CD4-positive, alpha-beta memory T cell (primary cell): ENCODE data around the gene C1QTNF3. TPM values are rescaled to one million over a fixed set of nuclear protein-coding genes. Genes with fewer than 3 reads are reported as not detected.
"Not testable (repeated sequence)": the region's sequence is repeated elsewhere in the genome, so short reads cannot be mapped to it uniquely, and the experiment has no call there.

Experiments
- CTCF ChIA-PET: fragments of 350-600 bp; sonication (Branson Sonifier 250); formaldehyde crosslinking; loops from one replicate; lab custom pipeline; 2021; ENCODE audit warnings: inconsistent platforms; ENCODE audit not compliant: partially characterized antibody; lab: Charles Lee
- POLR2A ChIA-PET: fragments of 350-600 bp; sonication (Branson Sonifier 250); formaldehyde crosslinking; loops from one replicate; lab custom pipeline; 2021; ENCODE audit not compliant: partially characterized antibody; lab: Charles Lee
- DNase-seq, 5 donors: peaks; one replicate each; pipeline versions ENCODE4 v3.0.0 to v3.0.0-alpha.2; 2020 to 2022; ENCODE audit warnings: mixed read lengths in 1 of 5
- H3K27ac ChIP-seq: one replicate; pipeline ENCODE4 v1.7.0; 2013; ENCODE audit warnings: low read depth, low read length
- H3K27me3 ChIP-seq: 2 replicates; pipeline ENCODE4 v1.7.0; 2013; ENCODE audit warnings: mild to moderate bottlenecking, low read length, moderate library complexity; ENCODE audit not compliant: insufficient read depth
- H3K36me3 ChIP-seq: 2 replicates; pipeline ENCODE4 v1.7.0; 2013; ENCODE audit warnings: mild to moderate bottlenecking, low read length, moderate library complexity; ENCODE audit not compliant: insufficient read depth
- H3K4me1 ChIP-seq: 2 replicates; pipeline ENCODE4 v1.7.0; 2013; ENCODE audit warnings: mild to moderate bottlenecking, low read length, moderate library complexity; ENCODE audit not compliant: insufficient read depth
- H3K4me3 ChIP-seq, 2 donors: one replicate each; pipeline ENCODE4 v1.7.0; 2013; ENCODE audit warnings: low read length in 2 of 2, mild to moderate bottlenecking in 1 of 2
- H3K9me3 ChIP-seq, 2 donors: one replicate each; pipeline ENCODE4 v1.7.0; 2013; ENCODE audit warnings: low read length in 2 of 2, control low read depth in 1 of 2; ENCODE audit not compliant: control insufficient read depth in 1 of 2
- H3K27ac Mint-ChIP-seq, 7 donors: one replicate each; pipeline ENCODE4 v1.8.0; 2020 to 2021; ENCODE audit warnings: mixed read lengths in 7 of 7, mild to moderate bottlenecking in 6 of 7, inconsistent platforms in 3 of 7, moderate library complexity in 3 of 7
- H3K27me3 Mint-ChIP-seq, 2 donors: one replicate each; pipeline ENCODE4 v1.8.0; 2020 to 2021; ENCODE audit warnings: mixed read lengths in 2 of 2
- H3K36me3 Mint-ChIP-seq, 2 donors: one replicate each; pipeline ENCODE4 v1.8.0; 2020 to 2021; ENCODE audit warnings: mixed read lengths in 2 of 2, inconsistent platforms in 1 of 2, mild to moderate bottlenecking in 1 of 2
- H3K4me1 Mint-ChIP-seq, 4 donors: one replicate each; pipeline ENCODE4 v1.8.0; 2020 to 2021; ENCODE audit warnings: mixed read lengths in 4 of 4, mild to moderate bottlenecking in 1 of 4
- H3K4me3 Mint-ChIP-seq, 8 donors: one replicate each; pipeline ENCODE4 v1.8.0; 2020 to 2021; ENCODE audit warnings: mixed read lengths in 8 of 8, mild to moderate bottlenecking in 7 of 8, moderate library complexity in 6 of 8, inconsistent platforms in 3 of 8
- H3K9me3 Mint-ChIP-seq, 8 donors: one replicate each; pipeline ENCODE4 v1.8.0; 2020 to 2021; ENCODE audit warnings: mixed read lengths in 8 of 8, mild to moderate bottlenecking in 5 of 8, inconsistent platforms in 3 of 8, moderate library complexity in 1 of 8
- intact Hi-C: fragments of 100-400 bp; cut with micrococcal nuclease; formaldehyde crosslinking; loops from one replicate; pipeline ENCODE4 v1.15.1; 2023
- polyA plus RNA-seq, 2 donors: library from polyadenylated mRNA; unstranded; fragments of 300-500 nt; fragmentation: Illumina TruSeq; gene quantifications; one replicate each; pipeline ENCODE4 v1.2.3, GENCODE V29; 2021
- total RNA-seq, 2 experiments: library from RNA; stranded (reverse); gene quantifications; one replicate each; pipeline ENCODE4 v1.2.3, GENCODE V29; 2021

Gene C1QTNF3
- total and polyA plus RNA-seq, 4 experiments from 2014 or later, result 0.53 to 7.2 (median 7.0) TPM; not detected in 1

- intact Hi-C loops, result no loop called here
- POLR2A ChIA-PET, result no interaction called here
- no peaks in the 10 kb centered on the region for H3K4me1 Mint-ChIP-seq
Measured at GRCh38 chr5:34015120-34015822, 27.7 kb downstream of the C1QTNF3 start.

GRCh38 chr5:34014626-34015025 lies 28.4 kb downstream of the C1QTNF3 start:
- ChIA-PET CTCF (interaction anchor here (1.4 kb wide), 1 partner anchor 17 kb away, joined by 3 read pairs; no protein-coding TSS in a partner anchor), POLR2A (no interaction called here)
- Mint-ChIP-seq H3K4me3 (no peak overlapping the region), H3K27me3 (no peaks in the 10 kb centered on the region), H3K36me3 (peaks cover 2 to 6% of the 10 kb centered on the region in 2 donors), H3K4me1 (peaks cover 0 to 1% (median 0%) of the 10 kb centered on the region in 4 donors), H3K27ac (no peak overlapping the region), H3K9me3 (peaks cover 0 to 5% (median 0%) of the 10 kb centered on the region in 8 donors)
- Histone ChIP-seq H3K9me3 (no peaks in the 10 kb centered on the region), H3K36me3 (no peaks in the 10 kb centered on the region), H3K4me3 (no peak overlapping the region), H3K4me1 (no peaks in the 10 kb centered on the region), H3K27ac (no peak overlapping the region), H3K27me3 (no peaks in the 10 kb centered on the region)
- no peak for DNase-seq
- intact Hi-C loops, result no loop called here

More at GRCh38 chr5:34015120-34015822, 27.7 kb downstream of the C1QTNF3 start:
- Histone ChIP-seq H3K36me3 (no peaks in the 10 kb centered on the region), H3K4me3 (no peak overlapping the region), H3K4me1 (no peaks in the 10 kb centered on the region), H3K9me3 (no peaks in the 10 kb centered on the region), H3K27me3 (no peaks in the 10 kb centered on the region), H3K27ac (no peak overlapping the region)
- H3K27me3 Mint-ChIP-seq, result no peaks in the 10 kb centered on the region
- H3K36me3 Mint-ChIP-seq, result peaks cover 8 to 11% of the 10 kb centered on the region in 2 donors
- CTCF ChIA-PET, result interaction anchor here (0.5 to 1.4 kb wide), 2 partner anchors 13 to 18 kb away, joined by 3 read pairs; no protein-coding TSS in a partner anchor
- peaks cover 0 to 5% (median 0%) of the 10 kb centered on the region in 8 donors for H3K9me3 Mint-ChIP-seq
- no peak overlapping the region for H3K4me3 Mint-ChIP-seq
- H3K27ac Mint-ChIP-seq, result no peak overlapping the region
- no peak for DNase-seq

- no peak overlapping the region for H3K27ac Mint-ChIP-seq
- H3K9me3 ChIP-seq, result no peaks in the 10 kb centered on the region
- peaks cover 10% of the 10 kb centered on the region for H3K4me1 ChIP-seq
- H3K36me3 Mint-ChIP-seq, result no peaks in the 10 kb centered on the region
- H3K27ac ChIP-seq, result no peak overlapping the region
- intact Hi-C loops, result no loop called here
- H3K4me1 Mint-ChIP-seq, result peaks cover 4 to 12% (median 7%) of the 10 kb centered on the region in 4 donors
- CTCF ChIA-PET, result interaction anchor here (1.3 kb wide), 1 partner anchor 16 kb away, joined by 3 read pairs; no protein-coding TSS in a partner anchor
- no peaks in the 10 kb centered on the region for H3K36me3 ChIP-seq
- H3K9me3 Mint-ChIP-seq, result peaks cover 0 to 5% (median 0%) of the 10 kb centered on the region in 8 donors
- POLR2A ChIA-PET, result interaction anchor here (0.8 kb wide), 1 partner anchor 8 kb away, joined by 3 read pairs; no protein-coding TSS in a partner anchor
- no peak overlapping the region for H3K4me3 Mint-ChIP-seq
- no peaks in the 10 kb centered on the region for H3K27me3 ChIP-seq
- no peak for DNase-seq
- H3K27me3 Mint-ChIP-seq, result no peaks in the 10 kb centered on the region
- H3K4me3 ChIP-seq, result no peak overlapping the region
Measured at GRCh38 chr5:34013547-34013946, 29.5 kb downstream of the C1QTNF3 start.

- Histone ChIP-seq H3K4me3 (no peak overlapping the region), H3K36me3 (no peaks in the 10 kb centered on the region), H3K4me1 (peaks cover 13% of the 10 kb centered on the region), H3K9me3 (no peaks in the 10 kb centered on the region), H3K27ac (no peak overlapping the region), H3K27me3 (no peaks in the 10 kb centered on the region)
- CTCF ChIA-PET, result interaction anchor here (1.3 kb wide), 1 partner anchor 16 kb away, joined by 3 read pairs; no protein-coding TSS in a partner anchor
- H3K9me3 Mint-ChIP-seq, result peaks cover 0 to 5% (median 0%) of the 10 kb centered on the region in 8 donors
- intact Hi-C loops, result no loop called here
- DNase-seq, result no peak
- H3K27ac Mint-ChIP-seq, result no peak overlapping the region
- POLR2A ChIA-PET, result interaction anchor here (0.8 kb wide), 1 partner anchor 9 kb away, joined by 3 read pairs; no protein-coding TSS in a partner anchor
- peaks cover 0 to 4% of the 10 kb centered on the region in 2 donors for H3K36me3 Mint-ChIP-seq
- H3K4me3 Mint-ChIP-seq, result no peak overlapping the region
- no peaks in the 10 kb centered on the region for H3K27me3 Mint-ChIP-seq
- H3K4me1 Mint-ChIP-seq, result peaks cover 4 to 18% (median 11%) of the 10 kb centered on the region in 4 donors
Measured at GRCh38 chr5:34012791-34013190, 30.2 kb downstream of the C1QTNF3 start.

- Histone ChIP-seq H3K27ac (no peak overlapping the region), H3K36me3 (no peaks in the 10 kb centered on the region), H3K9me3 (no peaks in the 10 kb centered on the region), H3K27me3 (no peaks in the 10 kb centered on the region), H3K4me3 (no peak overlapping the region), H3K4me1 (peaks cover 22% of the 10 kb centered on the region)
- ChIA-PET POLR2A (no interaction called here), CTCF (interaction anchor here (0.5 kb wide), 1 partner anchor 77 kb away, joined by 3 read pairs; no protein-coding TSS in a partner anchor)
- Mint-ChIP-seq H3K4me3 (no peak overlapping the region), H3K9me3 (peaks cover 0 to 5% (median 0%) of the 10 kb centered on the region in 8 donors), H3K27ac (no peak overlapping the region), H3K27me3 (no peaks in the 10 kb centered on the region), H3K36me3 (peaks cover 0 to 10% of the 10 kb centered on the region in 2 donors), H3K4me1 (peaks cover 11 to 27% (median 18%) of the 10 kb centered on the region in 4 donors)
- intact Hi-C loops, result no loop called here
- no peak for DNase-seq
Measured at GRCh38 chr5:34011536-34011935, 31.5 kb downstream of the C1QTNF3 start.

- CTCF ChIA-PET, H3K27me3 ChIP-seq, POLR2A ChIA-PET, H3K4me3 ChIP-seq, intact Hi-C loops, H3K9me3 ChIP-seq, DNase-seq, H3K27ac Mint-ChIP-seq, H3K27ac ChIP-seq, H3K27me3 Mint-ChIP-seq, H3K36me3 ChIP-seq, H3K4me3 Mint-ChIP-seq, H3K9me3 Mint-ChIP-seq: not testable (repeated sequence)
- Mint-ChIP-seq H3K4me1 (peaks cover 11 to 27% (median 19%) of the 10 kb centered on the region in 4 donors), H3K36me3 (peaks cover 0 to 12% of the 10 kb centered on the region in 2 donors)
- H3K4me1 ChIP-seq, result peaks cover 22% of the 10 kb centered on the region
Measured at GRCh38 chr5:34010146-34010545, 32.9 kb downstream of the C1QTNF3 start.

- intact Hi-C loops, result loop anchor here (2.0 kb wide), 1 partner anchor 905 kb away; the partner anchor contains the start of genes BRIX1 and RAD1
- H3K4me1 ChIP-seq, result peaks cover 22% of the 10 kb centered on the region
- H3K9me3 ChIP-seq, result no peaks in the 10 kb centered on the region
- no peak overlapping the region for H3K4me3 ChIP-seq
- ChIA-PET CTCF (interaction anchor here (4.0 kb wide), 1 partner anchor 13 kb away, joined by 31 read pairs; no protein-coding TSS in a partner anchor), POLR2A (no interaction called here)
- Mint-ChIP-seq H3K36me3 (peaks cover 0 to 15% of the 10 kb centered on the region in 2 donors), H3K4me3 (peak overlapping the region in 4 of 8 donors; percentile 20 to 63 (median 36)), H3K27ac (peak overlapping the region in 1 of 7 donors; percentile 84), H3K27me3 (no peaks in the 10 kb centered on the region), H3K4me1 (peaks cover 11 to 27% (median 19%) of the 10 kb centered on the region in 4 donors), H3K9me3 (peaks cover 0 to 5% (median 0%) of the 10 kb centered on the region in 8 donors)
- no peaks in the 10 kb centered on the region for H3K27me3 ChIP-seq
- no peaks in the 10 kb centered on the region for H3K36me3 ChIP-seq
- H3K27ac ChIP-seq, result no peak overlapping the region
- no peak for DNase-seq
Measured at GRCh38 chr5:34009610-34010009, 33.4 kb downstream of the C1QTNF3 start.
